HUDEP-2 (cell line): ENCODE results near the gene PANK1.

ENCODE experiments used
- DNase-seq, 76 experiments: peaks; one replicate each; lab custom pipeline; 2025; ENCODE audit not compliant: unreplicated experiment in 76 of 76; lab: John Stamatoyannopoulos, UW

PANK1 gene

DNA sequence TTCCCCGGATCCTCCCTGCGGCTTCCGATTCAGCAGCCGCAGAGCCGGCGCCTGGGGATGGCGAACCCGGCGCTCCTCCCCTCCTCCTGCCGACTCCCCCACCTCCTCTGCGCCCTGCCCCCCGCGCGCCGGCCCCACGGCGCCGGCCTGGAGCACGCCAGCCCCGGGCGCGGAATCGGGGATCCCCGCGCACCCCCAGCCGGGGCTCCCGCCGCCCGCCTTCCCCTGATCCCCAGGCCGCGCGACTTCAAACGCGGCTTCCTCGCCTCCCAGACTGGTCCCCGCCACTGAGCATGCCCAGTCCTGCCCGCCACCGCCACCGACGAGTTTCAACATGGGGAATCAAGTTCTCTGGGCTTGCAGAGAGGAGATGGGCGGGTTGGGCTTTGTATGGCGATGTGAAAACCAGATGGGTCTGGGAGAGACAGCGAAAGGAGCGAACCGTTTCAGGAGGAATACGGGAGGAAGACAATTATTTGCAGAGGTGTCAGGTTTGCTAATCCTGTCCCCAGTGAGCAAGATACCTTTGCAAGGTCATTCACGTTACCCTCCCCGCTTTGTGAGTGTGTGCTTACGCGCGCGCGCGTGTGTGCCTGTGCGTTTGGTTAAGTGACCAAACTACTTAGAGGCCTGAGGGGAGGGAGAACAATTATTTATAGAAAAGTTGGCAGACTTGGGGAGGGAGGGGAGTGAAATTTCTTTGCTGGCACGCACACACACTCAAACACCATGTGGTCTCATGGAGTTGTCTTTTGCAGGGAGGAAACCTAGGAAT lies at the start of gene PANK1:
Gene PANK1 (minus strand): TSS at position 276 of the 775 bp plus-strand sequence. CDS start 351 bp downstream, outside the sequence.
- DNase-seq, result peak in 59 of 76 experiments; percentile 4 to 76 (median 51)

DNA sequence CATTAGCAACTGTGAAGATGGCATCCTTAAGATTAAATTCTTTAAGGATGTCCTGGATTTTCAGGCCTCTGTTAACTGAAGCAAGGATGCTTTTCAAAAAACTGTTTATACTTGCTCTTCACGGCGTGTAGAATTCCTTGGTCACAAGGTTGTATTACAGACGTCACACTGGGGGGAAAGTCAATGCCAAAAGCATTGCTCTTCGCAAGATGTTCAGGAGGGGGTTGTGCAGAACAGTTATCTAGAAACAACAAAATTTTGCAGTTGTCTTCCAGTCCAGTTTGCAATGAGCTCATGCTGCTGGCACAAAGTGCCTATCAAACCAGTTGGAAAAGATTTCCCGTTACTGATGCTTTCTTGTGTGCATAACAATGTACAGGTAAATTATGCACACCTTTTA lies 48.1 kb upstream of the PANK1 start:
- DNase-seq, result no peak

DNA sequence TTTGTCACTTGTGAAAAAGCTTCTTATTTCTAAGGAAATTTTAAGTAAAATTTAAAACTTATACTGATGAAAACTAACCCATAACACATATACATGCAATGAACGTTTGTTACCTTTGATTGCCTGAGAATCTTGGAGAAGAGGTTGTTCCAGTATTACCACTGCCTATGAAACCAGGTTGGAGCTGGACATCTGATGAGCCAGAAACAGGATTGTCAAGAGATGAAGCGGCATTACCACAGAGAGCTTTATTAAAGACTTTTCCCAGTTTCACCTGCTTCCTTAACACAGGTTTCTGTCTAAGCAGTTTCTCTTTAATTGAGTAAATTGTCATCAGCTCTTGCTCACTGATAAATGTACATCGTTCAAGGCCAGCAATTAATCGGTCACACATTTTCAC lies 47.4 kb upstream of the PANK1 start:
- DNase-seq, result no peak

DNA sequence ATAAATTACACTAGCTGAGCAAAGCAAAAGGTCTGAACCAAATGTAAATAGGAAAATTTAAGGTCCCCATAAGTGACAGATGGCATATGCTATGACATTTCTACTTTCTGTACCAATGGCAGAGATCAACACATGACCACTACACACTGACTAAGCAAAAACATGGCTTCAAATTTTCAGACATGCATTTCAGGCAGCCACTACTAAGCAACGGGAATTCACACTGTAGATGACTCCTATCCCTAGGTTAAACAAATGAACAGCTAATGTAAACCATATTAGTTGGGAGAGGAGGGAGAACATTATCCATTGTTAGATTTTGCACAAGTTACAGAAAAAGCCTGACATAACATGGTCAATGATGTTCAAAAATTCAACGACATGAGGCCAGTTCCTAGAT lies 45.0 kb upstream of the PANK1 start:
- no peak for DNase-seq

DNA sequence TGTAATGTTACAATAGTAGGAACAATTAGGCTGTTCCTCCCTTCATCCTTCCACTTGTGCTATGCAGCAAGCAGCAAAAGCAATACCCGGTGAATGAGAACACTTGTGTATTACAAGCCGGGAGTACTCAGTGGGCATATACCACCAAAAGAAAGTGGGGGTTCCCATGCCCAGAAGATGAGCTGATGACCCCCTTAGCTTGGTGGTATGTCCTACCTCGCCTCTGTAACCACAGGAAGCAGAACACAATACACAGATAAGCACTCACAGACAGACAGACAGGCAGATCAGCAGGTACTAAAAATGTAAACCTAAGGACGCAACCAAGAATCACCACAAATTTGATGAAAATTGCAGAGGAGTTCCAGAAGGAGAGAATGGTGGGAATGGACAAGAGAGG lies 40.9 kb upstream of the PANK1 start:
- no peak for DNase-seq

DNA sequence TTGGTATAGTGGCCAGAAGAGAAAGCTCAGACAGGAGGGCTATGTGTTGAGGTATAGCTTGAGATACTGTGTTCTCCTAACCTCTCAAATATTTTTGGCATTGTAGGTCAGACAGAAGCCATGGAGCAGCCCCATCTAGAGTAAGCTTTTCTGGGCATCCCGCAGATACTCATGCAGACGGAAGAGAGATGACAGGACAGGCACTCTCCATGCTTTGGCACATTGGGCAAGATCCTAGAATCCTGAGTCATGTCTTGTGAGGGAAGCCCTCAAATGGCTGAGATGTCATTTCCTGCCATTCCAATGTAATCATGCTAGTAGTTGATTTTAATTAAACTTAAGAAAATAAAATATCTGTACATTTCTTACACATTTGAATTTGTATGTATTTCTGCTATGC lies 39.6 kb upstream of the PANK1 start:
- no peak for DNase-seq

DNA sequence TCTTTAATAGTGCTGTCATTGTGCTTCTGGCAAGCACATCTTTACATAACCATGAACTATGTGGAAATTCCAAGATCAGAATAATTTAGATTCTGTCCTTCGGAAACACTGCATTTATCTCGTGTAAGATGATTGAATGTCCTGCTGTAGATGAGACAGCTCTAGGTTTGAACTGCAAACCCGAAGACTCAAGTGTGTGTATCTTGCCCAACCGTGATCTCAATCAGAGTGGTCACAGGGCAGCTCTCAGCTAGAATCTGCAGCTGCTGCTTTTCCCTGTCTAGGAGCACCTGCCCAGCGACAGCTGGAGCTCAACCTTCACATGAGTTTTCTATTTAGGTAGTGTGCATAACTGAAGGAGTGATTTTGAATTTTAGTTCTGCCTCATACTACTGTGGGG lies 38.8 kb upstream of the PANK1 start:
- no peak for DNase-seq

DNA sequence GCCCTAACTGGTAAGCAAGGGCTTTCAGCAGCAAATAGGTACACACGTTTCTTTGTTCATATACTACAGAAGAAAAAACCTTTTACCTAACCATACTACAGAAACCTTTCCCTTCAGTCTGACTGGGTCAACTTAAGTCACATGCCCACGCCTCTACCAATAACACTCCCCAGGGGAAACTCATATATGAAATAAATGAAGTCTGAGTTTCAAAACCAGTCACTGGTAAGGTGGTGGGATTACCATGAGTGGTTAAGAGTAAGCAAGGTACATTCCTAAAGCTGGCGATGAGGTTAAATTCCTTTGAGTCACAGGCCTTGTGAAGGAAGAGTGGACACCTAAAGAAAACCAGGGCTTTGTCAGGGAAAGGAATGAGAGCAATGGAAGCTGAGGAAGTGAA lies 34.9 kb upstream of the PANK1 start:
- DNase-seq, result no peak

DNA sequence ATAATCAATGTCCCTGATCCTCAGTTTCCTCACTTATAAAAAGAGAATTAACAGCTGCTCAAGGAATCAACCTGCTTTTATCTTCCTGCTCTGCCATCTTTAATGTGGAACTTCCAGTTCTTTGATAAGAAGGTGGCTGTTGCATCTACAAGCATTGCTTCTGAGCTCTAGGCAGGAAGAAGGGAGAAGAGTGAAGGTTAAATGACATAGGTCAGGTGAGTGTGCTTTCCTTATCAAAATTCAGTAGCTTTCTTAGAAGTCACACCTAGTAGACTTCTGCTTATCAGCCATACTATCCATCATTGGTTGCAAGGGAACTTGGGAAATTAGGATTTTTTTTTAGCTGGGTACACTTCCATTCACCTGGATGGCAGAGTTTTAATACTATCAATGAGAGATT lies 32.3 kb upstream of the PANK1 start:
- no peak for DNase-seq

DNA sequence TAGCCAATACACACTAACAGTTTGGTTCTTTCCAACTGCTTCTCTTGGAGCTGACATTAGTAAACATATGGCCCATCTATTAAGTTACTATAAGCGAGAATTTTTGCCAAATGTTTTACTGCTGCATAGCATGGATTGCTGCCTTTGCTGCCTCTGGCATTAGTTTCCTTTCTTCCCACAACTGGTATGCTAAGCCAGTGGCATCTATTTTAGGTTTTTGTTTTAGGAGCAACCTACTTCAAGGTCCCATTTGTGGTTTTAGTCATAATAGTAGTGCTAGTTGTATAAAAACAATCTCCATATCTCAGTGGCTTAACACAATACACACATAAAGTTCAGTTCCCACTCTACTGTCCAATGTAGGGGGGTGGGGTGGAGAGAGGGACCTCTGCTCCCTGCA lies 25.9 kb upstream of the PANK1 start:
- no peak for DNase-seq

DNA sequence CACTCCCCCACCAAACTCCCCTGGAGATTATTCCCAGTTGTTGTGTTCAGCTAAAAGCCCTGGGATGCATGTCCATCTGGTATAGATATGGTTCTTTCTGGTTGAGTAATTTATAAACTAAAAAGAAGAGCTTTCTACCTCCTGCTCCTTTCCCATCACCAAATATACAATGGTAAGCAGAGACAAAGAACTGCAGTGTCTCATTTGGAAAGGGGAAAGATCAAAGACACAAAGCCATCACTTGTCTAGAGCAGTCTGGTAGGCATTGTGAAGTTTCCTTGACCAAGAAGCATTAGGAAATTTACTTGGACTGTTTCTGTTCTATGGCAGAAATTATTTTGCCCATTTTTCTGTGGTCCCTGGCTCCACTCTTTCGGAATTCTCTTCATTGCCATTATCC lies 24.9 kb upstream of the PANK1 start:
- DNase-seq, result no peak

DNA sequence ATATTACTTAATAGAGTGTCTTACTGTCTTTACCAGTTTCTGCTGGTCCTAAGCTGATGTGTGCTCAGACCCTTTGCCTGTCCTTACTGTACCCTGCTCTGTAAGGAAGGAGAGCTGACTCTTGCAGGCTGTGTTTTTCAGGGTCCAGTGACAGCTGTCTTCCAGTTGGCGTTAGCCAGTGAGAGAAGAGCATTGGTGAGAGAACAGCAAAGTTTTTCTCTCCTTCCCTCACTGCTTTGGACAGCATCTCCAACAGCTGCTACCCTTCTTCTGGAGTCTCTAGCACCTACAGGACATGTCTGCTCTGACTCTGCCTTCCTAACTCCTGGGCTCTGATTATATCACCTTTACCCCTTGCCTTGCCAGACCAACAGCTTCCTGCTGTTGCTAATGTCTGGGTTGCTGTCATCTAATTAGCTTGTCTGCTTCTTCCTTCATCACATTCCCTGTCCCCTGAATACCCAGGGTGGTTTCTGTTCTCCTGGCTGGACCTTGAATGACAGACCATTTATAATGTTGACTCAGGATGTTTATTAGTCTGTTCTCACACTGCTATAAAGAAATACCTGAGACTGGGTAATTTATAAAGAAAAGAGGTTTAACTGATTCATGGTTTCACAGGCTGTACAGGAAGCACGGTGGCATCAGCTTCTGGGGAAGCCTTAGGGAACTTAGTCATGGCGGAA lies 23.5 kb upstream of the PANK1 start:
- DNase-seq, result no peak

DNA sequence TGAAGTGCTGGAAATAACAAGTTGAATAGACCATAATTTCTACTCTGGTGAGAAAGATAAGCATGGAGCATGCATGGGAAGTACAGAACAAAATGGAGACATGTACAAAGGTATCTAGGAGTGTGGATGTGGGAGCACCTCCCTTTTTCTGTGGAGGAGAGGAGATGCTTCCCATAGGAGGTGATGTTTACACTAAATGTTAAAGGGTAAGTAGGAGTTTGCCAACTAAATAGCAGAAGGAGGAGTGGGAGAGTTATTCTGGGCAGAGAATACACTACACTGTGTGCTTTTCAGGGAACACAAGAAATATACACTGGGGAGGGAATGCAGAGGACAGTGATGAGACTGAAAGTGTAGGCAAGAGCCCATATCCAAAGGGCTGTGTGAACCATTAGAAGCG lies 21.1 kb upstream of the PANK1 start:
- DNase-seq, result no peak

DNA sequence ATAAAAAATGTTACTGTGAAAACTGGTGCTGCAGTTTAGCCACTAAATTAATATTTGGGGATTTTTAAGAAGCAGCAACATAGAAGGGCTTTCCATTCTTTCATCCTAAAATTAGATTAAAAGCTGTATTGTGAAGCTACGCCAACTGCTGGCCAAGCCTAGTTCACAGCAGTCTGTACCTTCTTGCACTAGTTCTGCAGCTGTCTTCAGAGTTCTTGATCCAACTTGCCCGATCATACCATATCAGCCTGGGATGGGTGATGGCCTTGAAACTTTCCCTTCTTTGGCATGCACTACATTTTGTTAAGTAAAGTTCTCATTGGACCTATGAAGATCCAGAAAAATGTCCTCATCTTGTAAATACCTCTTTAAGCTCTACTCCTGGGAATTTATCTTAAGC lies 20.3 kb upstream of the PANK1 start:
- DNase-seq, result no peak

DNA sequence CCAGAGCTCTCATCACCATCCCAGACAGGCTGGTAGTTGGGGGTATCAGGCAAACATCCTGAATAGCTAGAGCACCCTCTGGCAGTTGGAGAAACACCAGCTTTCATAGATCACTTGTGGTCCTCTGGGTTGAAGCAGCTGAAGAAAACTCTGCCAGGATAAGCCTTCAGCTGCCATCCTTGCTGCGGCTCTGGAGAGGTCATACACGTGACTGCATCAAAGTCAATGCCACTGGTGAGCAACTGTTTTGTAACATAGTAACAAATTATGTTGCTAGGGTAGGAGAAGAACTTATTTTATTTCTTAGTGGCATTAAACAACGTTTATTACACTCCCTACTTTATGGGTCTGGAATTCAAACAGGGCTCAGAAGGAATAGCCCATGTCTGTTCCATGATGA lies 19.2 kb upstream of the PANK1 start:
- DNase-seq, result no peak

DNA sequence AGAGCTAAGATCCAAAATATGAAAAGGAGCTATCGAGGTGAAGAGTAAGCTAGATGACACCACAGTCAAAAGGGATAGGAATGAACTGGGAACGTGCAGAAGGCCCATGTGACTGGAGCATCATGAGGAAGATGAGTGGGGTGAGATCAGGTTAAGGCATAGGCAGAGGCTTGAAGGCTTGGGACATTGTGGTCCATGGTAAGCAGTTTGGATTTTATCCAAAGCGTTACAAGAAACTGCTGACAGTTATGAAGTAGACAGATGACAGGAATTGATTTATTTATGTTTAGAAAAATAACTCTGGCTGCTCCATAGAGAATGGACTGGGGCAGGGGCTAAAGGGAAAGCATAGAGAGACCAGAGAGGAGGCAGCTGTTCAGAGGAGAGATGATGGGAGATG lies 18.1 kb upstream of the PANK1 start:
- DNase-seq, result no peak

DNA sequence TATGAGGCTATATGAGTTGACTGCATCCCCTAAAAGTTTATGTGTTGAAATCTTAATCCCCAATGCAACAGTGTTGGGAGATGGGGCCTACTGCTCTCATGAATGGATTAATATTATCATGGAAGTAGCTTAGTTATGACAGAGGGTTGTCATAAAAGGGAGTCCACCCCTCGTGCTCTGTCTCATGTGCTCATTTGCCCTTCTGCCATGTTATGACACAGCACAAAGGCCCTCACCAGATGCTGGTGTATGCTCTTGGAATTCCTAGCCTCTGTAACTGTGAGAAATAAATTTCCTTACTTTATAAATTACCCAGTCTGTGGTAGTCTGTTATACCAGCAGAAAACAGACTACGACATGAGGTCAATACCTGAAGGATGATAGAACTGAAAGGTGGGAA lies 17.6 kb upstream of the PANK1 start:
- DNase-seq, result no peak

DNA sequence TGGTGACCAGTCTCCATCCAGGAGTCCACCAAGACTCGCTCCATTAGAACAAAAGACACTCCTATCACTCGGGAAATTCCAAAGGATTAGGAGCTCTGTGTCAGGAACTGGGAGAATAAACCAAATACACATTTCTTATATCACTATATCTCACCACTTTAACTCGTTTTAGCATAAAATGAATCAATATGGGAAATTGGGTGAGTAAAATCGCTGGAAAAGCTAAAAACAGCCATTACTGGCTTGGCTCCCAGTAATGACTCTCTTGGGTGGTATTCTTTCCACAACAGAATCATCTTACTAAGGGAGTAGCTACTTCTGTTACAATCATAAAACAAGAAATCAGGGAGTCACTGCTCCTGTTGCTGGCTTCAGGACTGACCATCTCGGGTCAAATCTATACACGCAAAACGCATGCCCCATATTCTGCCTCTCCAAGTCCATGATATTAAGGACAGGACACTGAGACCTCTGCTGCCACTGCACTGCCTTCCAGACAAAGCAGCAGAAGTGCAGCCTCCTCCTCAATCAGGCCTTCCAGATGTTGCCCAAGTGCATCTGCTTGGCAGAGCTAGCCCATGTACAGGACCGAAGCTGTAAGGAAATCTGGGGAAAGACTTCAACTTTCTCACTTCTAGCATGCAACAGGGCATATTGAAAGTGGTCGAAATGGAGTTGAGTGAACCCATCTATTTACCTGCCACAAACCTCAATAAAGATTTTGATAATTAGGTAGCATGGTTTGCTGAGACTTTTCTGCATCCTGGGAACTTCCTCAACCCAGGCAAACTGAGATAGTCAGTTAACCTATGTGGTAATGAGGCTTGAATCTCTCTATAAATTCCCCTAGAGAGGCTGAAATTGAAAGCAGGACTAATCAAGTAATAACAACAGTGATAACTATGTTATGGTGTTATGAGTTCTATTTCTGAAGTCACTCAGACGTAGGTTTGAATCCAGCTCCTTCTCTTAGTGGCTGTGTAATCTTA lies 14.4 kb upstream of the PANK1 start:
- DNase-seq, result no peak

DNA sequence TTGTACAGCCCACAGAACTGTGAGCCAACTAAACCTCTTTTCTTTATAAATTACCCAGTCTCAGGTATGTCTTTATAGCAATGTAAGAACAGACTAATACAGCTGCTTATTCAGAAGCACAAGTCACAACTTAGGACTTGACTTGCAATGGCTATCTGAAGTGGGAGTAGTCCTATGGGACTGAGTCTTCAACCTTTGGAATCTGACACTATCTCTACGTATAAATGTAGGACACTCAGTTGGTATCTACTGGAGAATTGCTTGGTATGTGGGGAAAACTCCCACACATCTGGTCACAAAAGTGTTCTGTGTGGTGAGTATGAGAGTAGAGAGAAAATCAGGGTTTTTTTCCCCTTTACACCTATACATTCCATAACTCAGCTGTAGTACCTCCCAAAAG lies 12.3 kb upstream of the PANK1 start:
- DNase-seq, result no peak

DNA sequence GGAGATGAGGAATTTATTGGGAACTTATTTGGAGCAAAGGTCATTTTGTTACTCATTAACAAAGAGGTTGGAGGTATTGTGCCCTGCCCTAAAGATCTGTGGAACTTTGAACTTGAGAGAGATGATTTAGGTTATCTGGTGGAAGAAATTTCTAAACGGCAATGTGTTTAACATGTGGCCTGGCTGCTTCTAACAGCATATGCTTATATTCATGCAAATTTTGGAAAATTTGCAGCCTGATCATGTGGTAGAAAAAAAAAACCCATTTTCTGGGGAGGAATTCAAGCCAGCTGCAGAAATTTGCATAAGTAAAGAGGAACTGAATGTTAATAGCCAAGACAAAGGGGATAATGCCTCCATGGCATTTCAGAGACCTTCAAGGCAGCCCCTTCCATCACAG lies 10.7 kb upstream of the PANK1 start:
- no peak for DNase-seq

DNA sequence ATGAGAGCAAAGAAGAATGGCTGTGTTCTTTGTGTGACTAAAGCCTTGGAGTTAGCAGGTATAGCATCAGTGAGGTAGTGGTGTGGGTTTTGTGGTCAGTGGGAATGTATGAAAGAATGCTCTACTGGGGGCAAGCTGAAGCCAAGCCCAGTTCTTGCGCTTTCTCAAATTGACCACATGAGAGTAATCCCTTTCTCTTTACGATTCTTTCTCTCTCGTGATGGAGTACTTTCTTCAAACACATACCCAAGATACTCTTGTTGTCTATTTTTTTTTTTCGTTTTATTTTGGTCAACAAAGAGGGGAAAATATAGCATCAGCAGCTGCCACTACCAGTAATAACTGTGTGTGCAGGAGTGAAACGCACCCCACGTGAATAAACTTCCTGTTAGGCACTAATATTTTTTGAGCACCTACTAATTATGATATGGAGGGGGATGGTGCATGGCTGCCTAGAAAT lies 8.4 kb upstream of the PANK1 start:
- DNase-seq, result no peak
